Nephron progenitor cell (in vitro differentiated cells): ENCODE measurements around the gene RPA1.

Source experiments
- DNase-seq: peaks from one replicate; pipeline ENCODE4 v3.0.0; 2021
- H3K27ac Mint-ChIP-seq: 2 replicates; pipeline ENCODE4 v1.8.0; 2021; ENCODE audit warnings: mild to moderate bottlenecking, moderate library complexity, mixed read lengths
- H3K27me3 Mint-ChIP-seq: 2 replicates; pipeline ENCODE4 v1.8.0; 2021; ENCODE audit warnings: mild to moderate bottlenecking, low read depth, mixed read lengths; ENCODE audit not compliant: poor library complexity
- H3K36me3 Mint-ChIP-seq: 2 replicates; pipeline ENCODE4 v1.8.0; 2021; ENCODE audit warnings: low read depth, mixed read lengths
- H3K4me1 Mint-ChIP-seq: 2 replicates; pipeline ENCODE4 v1.8.0; 2021; ENCODE audit warnings: mixed read lengths
- H3K4me3 Mint-ChIP-seq: 2 replicates; pipeline ENCODE4 v1.8.0; 2021; ENCODE audit warnings: mild to moderate bottlenecking, moderate library complexity, mixed read lengths
- H3K9me3 Mint-ChIP-seq: 2 replicates; pipeline ENCODE4 v1.8.0; 2021; ENCODE audit warnings: mild to moderate bottlenecking, moderate library complexity, mixed read lengths
- TF ChIP-seq, protein P1 (sequence below): fragments of 200-600 bp; sonication (generic); IDR thresholded peaks from 2 replicates; pipeline ENCODE4 v1.5.0; 2021; ENCODE audit warnings: antibody characterized with exemption

The RPA1 gene

DNA sequence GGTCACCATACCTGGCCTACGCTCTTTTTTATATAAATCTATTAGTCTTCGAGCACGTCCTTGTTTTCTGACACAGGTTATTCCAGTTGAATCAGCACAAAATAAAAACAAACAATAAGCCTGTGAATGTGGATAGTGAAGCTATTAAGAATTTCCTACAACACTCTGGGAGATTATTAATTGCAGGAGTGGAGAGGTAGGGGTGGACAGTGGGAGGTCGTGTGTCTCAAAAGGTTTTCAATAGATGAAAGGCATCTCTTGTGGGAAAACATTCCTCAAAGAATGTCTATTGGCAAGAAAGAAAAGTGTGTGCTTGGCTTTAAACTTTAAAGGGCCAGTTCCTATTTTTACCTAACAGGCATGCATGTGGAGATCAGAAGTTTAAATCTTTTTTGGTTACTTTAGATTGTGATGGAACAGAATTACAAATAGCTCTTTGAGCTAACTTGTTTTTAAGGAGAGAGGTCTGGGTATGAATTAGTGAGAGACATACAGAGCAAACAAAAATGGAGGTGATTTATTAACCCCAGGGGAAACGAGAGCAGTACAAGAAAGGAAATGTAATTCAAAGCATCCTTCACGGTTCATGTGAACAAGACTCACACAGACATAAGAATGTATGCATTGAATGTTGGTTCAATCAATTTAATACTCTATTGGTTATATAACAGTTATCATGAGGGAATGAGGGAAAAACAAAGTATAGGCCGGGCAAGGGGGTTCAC is 9.1 kb upstream of the RPA1 start:
- Mint-ChIP-seq H3K27ac (peak overlapping the region; percentile 18), H3K4me3 (no peak overlapping the region), H3K4me1 (peaks cover 11% of the 10 kb centered on the region), H3K9me3 (peaks cover 3% of the 10 kb centered on the region), H3K36me3 (peaks cover 57% of the 10 kb centered on the region), H3K27me3 (no peaks in the 10 kb centered on the region)
- TF ChIP-seq, protein P1, sequence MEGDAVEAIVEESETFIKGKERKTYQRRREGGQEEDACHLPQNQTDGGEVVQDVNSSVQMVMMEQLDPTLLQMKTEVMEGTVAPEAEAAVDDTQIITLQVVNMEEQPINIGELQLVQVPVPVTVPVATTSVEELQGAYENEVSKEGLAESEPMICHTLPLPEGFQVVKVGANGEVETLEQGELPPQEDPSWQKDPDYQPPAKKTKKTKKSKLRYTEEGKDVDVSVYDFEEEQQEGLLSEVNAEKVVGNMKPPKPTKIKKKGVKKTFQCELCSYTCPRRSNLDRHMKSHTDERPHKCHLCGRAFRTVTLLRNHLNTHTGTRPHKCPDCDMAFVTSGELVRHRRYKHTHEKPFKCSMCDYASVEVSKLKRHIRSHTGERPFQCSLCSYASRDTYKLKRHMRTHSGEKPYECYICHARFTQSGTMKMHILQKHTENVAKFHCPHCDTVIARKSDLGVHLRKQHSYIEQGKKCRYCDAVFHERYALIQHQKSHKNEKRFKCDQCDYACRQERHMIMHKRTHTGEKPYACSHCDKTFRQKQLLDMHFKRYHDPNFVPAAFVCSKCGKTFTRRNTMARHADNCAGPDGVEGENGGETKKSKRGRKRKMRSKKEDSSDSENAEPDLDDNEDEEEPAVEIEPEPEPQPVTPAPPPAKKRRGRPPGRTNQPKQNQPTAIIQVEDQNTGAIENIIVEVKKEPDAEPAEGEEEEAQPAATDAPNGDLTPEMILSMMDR = no peak
- DNase-seq = no peak

DNA sequence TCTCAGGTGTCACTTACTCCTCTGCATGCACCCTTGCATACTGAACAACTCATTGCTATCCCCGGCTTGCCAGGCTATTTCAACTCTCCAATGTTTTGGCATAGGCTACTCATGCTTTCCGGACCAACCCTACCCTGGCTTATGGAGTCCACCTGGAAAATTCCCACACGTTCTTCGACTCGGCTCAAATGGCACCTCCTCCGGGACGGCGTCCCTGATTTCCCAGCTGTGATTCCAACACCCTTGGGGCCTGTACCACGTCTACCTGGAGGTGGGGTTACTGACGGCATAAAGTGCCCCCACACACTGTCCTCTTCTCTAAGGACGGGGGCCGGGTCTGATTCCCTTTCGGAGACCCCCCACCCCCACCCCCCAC is 601 bp upstream of the RPA1 start:
- peak overlapping the region; percentile 93 for H3K4me3 Mint-ChIP-seq
- no peaks in the 10 kb centered on the region for H3K9me3 Mint-ChIP-seq
- TF ChIP-seq, protein P1 = no peak
- H3K27ac Mint-ChIP-seq = peak overlapping the region; percentile 75
- H3K27me3 Mint-ChIP-seq = peaks cover 2% of the 10 kb centered on the region
- H3K36me3 Mint-ChIP-seq = peaks cover 42% of the 10 kb centered on the region
- no peak for DNase-seq
- peaks cover 44% of the 10 kb centered on the region for H3K4me1 Mint-ChIP-seq

DNA sequence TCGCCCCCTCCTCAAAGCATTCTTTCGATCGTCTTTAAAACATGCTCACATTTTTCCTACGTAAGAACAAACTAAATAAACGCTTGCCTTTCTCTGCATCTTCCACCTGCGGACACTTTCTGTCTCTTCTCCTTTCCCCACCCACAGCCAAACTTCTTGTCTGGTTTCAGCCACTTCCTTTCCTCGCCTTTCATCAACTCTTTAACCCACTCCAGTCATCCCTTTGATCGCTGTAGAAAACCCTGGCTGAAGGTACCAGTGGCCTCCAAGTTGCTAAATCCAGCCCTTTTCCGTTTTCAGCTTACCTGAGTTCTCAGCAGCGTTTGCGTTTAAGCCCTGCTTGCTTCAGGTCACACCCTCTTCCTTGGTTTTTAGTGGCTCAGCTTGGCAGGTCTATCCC is 483 bp downstream of the RPA1 start:
- DNase-seq = no peak
- Mint-ChIP-seq H3K4me3 (peak overlapping the region; percentile 95), H3K4me1 (peaks cover 44% of the 10 kb centered on the region), H3K27ac (peak overlapping the region; percentile 52), H3K36me3 (peaks cover 37% of the 10 kb centered on the region), H3K9me3 (no peaks in the 10 kb centered on the region), H3K27me3 (peaks cover 2% of the 10 kb centered on the region)
- TF ChIP-seq, protein P1 = no peak

DNA sequence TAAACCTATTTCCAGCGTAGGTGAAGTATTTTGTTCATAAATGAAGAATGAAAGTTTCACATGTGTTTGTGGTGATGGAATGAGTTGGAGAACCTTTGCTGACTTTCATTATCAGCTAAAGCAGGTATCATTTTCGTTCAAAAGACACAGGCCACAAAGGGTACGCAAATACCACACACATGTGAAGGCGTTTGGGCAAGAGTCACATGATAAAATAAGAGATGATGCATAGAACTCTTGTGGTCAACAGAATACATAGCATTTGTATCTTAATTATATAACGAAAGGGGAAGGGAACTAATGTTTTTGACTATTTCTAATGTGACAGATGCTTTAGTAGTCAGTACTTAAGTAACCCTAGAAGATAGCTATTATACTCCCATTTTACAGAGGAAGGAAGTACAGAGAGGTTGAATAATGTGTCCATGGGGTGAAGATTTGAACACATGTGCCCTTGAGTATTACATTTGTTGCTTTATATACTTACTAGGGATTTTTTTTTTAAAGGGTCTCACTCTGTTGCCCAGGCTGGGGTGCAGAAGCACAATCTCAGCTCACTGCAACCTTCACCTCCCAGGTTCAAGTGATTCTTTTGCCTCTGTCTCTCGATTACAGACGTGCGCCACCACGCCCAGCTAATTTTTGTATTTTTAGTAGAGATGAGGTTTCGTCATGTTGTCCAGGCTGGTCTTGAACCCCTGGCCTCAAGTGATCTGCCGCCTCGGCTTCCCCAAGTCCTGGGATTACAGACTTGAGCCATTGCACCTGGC is 4.8 kb downstream of the RPA1 start:
- Mint-ChIP-seq H3K27me3 (peaks cover 2% of the 10 kb centered on the region), H3K36me3 (peaks cover 30% of the 10 kb centered on the region)

DNA sequence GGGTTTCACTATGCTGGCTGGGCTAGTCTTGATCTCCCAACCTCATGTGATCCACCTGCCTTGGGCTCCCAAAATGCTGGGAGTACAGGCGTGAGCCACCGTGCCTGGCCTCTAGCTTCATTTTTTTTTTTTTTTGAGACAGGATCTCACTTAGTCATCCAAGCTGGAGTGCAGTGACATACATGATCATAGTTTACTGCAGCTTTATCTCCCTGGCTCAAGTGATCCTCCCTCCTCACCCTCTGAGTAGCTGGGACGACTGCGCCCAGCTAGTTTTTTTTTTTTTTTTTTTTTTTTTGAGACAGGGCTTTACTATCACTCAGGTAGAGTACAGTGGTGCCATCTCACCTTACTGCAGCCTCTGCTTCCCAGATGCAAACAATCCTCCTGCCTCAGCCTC is 9.7 kb downstream of the RPA1 start:
- H3K36me3 Mint-ChIP-seq = peaks cover 44% of the 10 kb centered on the region
- no peak for DNase-seq
- no peak overlapping the region for H3K4me3 Mint-ChIP-seq
- H3K4me1 Mint-ChIP-seq = no peaks in the 10 kb centered on the region
- H3K27ac Mint-ChIP-seq = no peak overlapping the region
- TF ChIP-seq, protein P1 = no peak
- no peaks in the 10 kb centered on the region for H3K27me3 Mint-ChIP-seq
- H3K9me3 Mint-ChIP-seq = no peaks in the 10 kb centered on the region

More for the DNA sequence above, 4.8 kb downstream of the RPA1 start:
- no peaks in the 10 kb centered on the region for H3K9me3 Mint-ChIP-seq
- TF ChIP-seq, protein P1 = no peak
- H3K27ac Mint-ChIP-seq = no peak overlapping the region
- no peak overlapping the region for H3K4me3 Mint-ChIP-seq
- H3K4me1 Mint-ChIP-seq = peaks cover 22% of the 10 kb centered on the region
- DNase-seq = no peak
